Measurements from ENCODE around the gene CCN5. TPM values are rescaled to one million over a fixed set of nuclear protein-coding genes. Genes with fewer than 3 reads are reported as not detected.

Gene CCN5
- total RNA-seq, 1 donor from 2014 or later, result 112 TPM

GRCh38 chr20:44709380-44709779 lies 5.8 kb upstream of the CCN5 start:
- no peak for DNase-seq
- peaks cover 13% of the 10 kb centered on the region for H3K4me1 ChIP-seq
- intact Hi-C loops (cut with DNase I), result no loop called here

GRCh38 chr20:44709797-44710196 lies 5.4 kb upstream of the CCN5 start:
- no peaks in the 10 kb centered on the region for H3K36me3 ChIP-seq
- intact Hi-C loops (cut with DNase I), result no loop called here
- H3K27me3 ChIP-seq, result no peaks in the 10 kb centered on the region
- peaks cover 17% of the 10 kb centered on the region for H3K4me1 ChIP-seq
- ATAC-seq (no peak), DNase-seq (no peak)
- TF ChIP-seq CTCF (IDR thresholded peaks at IDR 0.05), result no peak
- no peak overlapping the region for H3K27ac ChIP-seq
- H3K9me3 ChIP-seq, result no peaks in the 10 kb centered on the region
- H3K4me3 ChIP-seq, result no peak overlapping the region

More at GRCh38 chr20:44709380-44709779, 5.8 kb upstream of the CCN5 start:
- Histone ChIP-seq H3K36me3 (no peaks in the 10 kb centered on the region), H3K9me3 (no peaks in the 10 kb centered on the region), H3K4me3 (no peak overlapping the region), H3K27me3 (no peaks in the 10 kb centered on the region), H3K27ac (no peak overlapping the region)
- no peak for ATAC-seq
- TF ChIP-seq CTCF (IDR thresholded peaks at IDR 0.05), result no peak

- Histone ChIP-seq H3K9me3 (no peaks in the 10 kb centered on the region), H3K36me3 (no peaks in the 10 kb centered on the region), H3K4me3 (no peak overlapping the region), H3K4me1 (peaks cover 20% of the 10 kb centered on the region), H3K27ac (peak overlapping the region; percentile 58), H3K27me3 (no peaks in the 10 kb centered on the region)
- no peak for DNase-seq
- intact Hi-C loops (cut with DNase I), result no loop called here
- no peak for TF ChIP-seq CTCF (IDR thresholded peaks at IDR 0.05)
- ATAC-seq, result peak; percentile 55
Observed at GRCh38 chr20:44711237-44711636, 3.9 kb upstream of the CCN5 start.

GRCh38 chr20:44714102-44714700 lies 968 bp upstream of the CCN5 start:
- Histone ChIP-seq H3K36me3 (no peaks in the 10 kb centered on the region), H3K4me3 (peak overlapping the region; percentile 43)

GRCh38 chr20:44715499-44716308 lies 535 bp downstream of the CCN5 start:
- TF ChIP-seq CTCF (IDR thresholded peaks at IDR 0.05), result no peak
- Histone ChIP-seq H3K36me3 (no peaks in the 10 kb centered on the region), H3K9me3 (no peaks in the 10 kb centered on the region), H3K27me3 (no peaks in the 10 kb centered on the region), H3K4me3 (peak overlapping the region; percentile 43), H3K27ac (peak overlapping the region; percentile 86), H3K4me1 (peaks cover 18% of the 10 kb centered on the region)
- no peak for DNase-seq
- ATAC-seq, result no peak
- intact Hi-C loops (cut with DNase I), result no loop called here

More at GRCh38 chr20:44714102-44714700, 968 bp upstream of the CCN5 start:
- Histone ChIP-seq H3K27ac (peak overlapping the region; percentile 86), H3K9me3 (no peaks in the 10 kb centered on the region), H3K27me3 (no peaks in the 10 kb centered on the region), H3K4me1 (peaks cover 20% of the 10 kb centered on the region)
- intact Hi-C loops (cut with DNase I), result no loop called here
- DNase-seq (no peak), ATAC-seq (peak; percentile 52)
- TF ChIP-seq CTCF (IDR thresholded peaks at IDR 0.05), result no peak
